Calu3 (cell line): ENCODE results near the gene WDR81. TPM values are rescaled to one million over a fixed set of nuclear protein-coding genes. Genes with fewer than 3 reads are reported as not detected.
A peak's percentile ranks its signal among the peaks of the same experiment; 100 is the strongest.
"Not testable (repeated sequence)": the region's sequence is repeated elsewhere in the genome, so short reads cannot be mapped to it uniquely, and the experiment has no call there.

ENCODE experiments used
- BruUV-seq: library from RNA; stranded (reverse); fragments of 400-500 nt; replicated peaks from 2 replicates; lab custom pipeline; 2021; lab: Mats Ljungman, UMichigan
- CTCF ChIA-PET: fragments of 300-600 bp; sonication (Branson Sonifier 250); formaldehyde crosslinking; loops from one replicate; lab custom pipeline; 2022; ENCODE audit warnings: antibody characterized with exemption; lab: Charles Lee
- DNase-seq: peaks from one replicate; pipeline ENCODE4 v3.0.0; 2022
- H3K27ac Mint-ChIP-seq: one replicate; pipeline ENCODE4 v1.8.0; 2022; ENCODE audit warnings: mixed read lengths; ENCODE audit not compliant: unreplicated experiment
- H3K27me3 Mint-ChIP-seq: one replicate; pipeline ENCODE4 v1.8.0; 2022; ENCODE audit warnings: mixed read lengths; ENCODE audit not compliant: unreplicated experiment
- H3K36me3 Mint-ChIP-seq: one replicate; pipeline ENCODE4 v1.8.0; 2022; ENCODE audit warnings: mild to moderate bottlenecking, moderate library complexity, mixed read lengths; ENCODE audit not compliant: insufficient read depth, unreplicated experiment
- H3K4me1 Mint-ChIP-seq: one replicate; pipeline ENCODE4 v1.8.0; 2022; ENCODE audit warnings: mild to moderate bottlenecking, low read depth, mixed read lengths; ENCODE audit not compliant: unreplicated experiment
- H3K4me3 Mint-ChIP-seq: one replicate; pipeline ENCODE4 v1.8.0; 2022; ENCODE audit warnings: mild to moderate bottlenecking, low read depth, moderate library complexity, mixed read lengths; ENCODE audit not compliant: unreplicated experiment
- H3K9me3 Mint-ChIP-seq: one replicate; pipeline ENCODE4 v1.8.0; 2022; ENCODE audit warnings: low read depth, mixed read lengths; ENCODE audit not compliant: unreplicated experiment
- CTCF ChIP-seq: fragments of 200-600 bp; IDR thresholded peaks from one replicate; pipeline ENCODE4 v1.8.0; 2022; ENCODE audit warnings: antibody characterized with exemption; ENCODE audit not compliant: unreplicated experiment
- intact Hi-C: fragments of 100-400 bp; cut with micrococcal nuclease; formaldehyde crosslinking; loops from one replicate; pipeline ENCODE4 v1.10.0; 2022; ENCODE audit not compliant: unreplicated experiment
- total RNA-seq: library from RNA; stranded (reverse); gene quantifications from 2 replicates; pipeline ENCODE4 v1.2.3, GENCODE V29; 2022

WDR81 gene
- total RNA-seq, 1 experiment from 2014 or later = 11.2 TPM

- DNase-seq = peak; percentile 18
- peaks cover 19% of the 10 kb centered on the region for H3K4me1 Mint-ChIP-seq
- H3K4me3 Mint-ChIP-seq = no peak overlapping the region
- no peaks in the 10 kb centered on the region for H3K27me3 Mint-ChIP-seq
- CTCF ChIA-PET = no interaction called here
- H3K27ac Mint-ChIP-seq = no peak overlapping the region
- intact Hi-C loops = no loop called here
- no TSS peak for BruUV-seq
- no peak for TF ChIP-seq CTCF
- peaks cover 19% of the 10 kb centered on the region for H3K36me3 Mint-ChIP-seq
- H3K9me3 Mint-ChIP-seq = no peaks in the 10 kb centered on the region
These were observed 38.4 kb upstream of the WDR81 start for GRCh38 chr17:1686086-1686485.

GRCh38 chr17:1688405-1688804, 36.1 kb upstream of the WDR81 start:
- H3K9me3 Mint-ChIP-seq, DNase-seq, H3K27me3 Mint-ChIP-seq, H3K27ac Mint-ChIP-seq, BruUV-seq, intact Hi-C loops, H3K4me3 Mint-ChIP-seq: not testable (repeated sequence)
- peaks cover 19% of the 10 kb centered on the region for H3K36me3 Mint-ChIP-seq
- CTCF ChIA-PET = interaction anchor here (0.7 kb wide), 1 partner anchor 664 kb away, joined by 5 read pairs; no protein-coding TSS in a partner anchor
- peaks cover 14% of the 10 kb centered on the region for H3K4me1 Mint-ChIP-seq

- no peaks in the 10 kb centered on the region for H3K27me3 Mint-ChIP-seq
- BruUV-seq = no TSS peak
- H3K27ac Mint-ChIP-seq = no peak overlapping the region
- no peak overlapping the region for H3K4me3 Mint-ChIP-seq
- H3K4me1 Mint-ChIP-seq = no peaks in the 10 kb centered on the region
- intact Hi-C loops = no loop called here
- no peak for TF ChIP-seq CTCF
- no peak for DNase-seq
- no peaks in the 10 kb centered on the region for H3K9me3 Mint-ChIP-seq
- CTCF ChIA-PET = no interaction called here
- H3K36me3 Mint-ChIP-seq = no peaks in the 10 kb centered on the region
These were observed 33.8 kb upstream of the WDR81 start for GRCh38 chr17:1690544-1691221.

- H3K27me3 Mint-ChIP-seq = no peaks in the 10 kb centered on the region
- intact Hi-C loops = no loop called here
- no peak for TF ChIP-seq CTCF
- no TSS peak for BruUV-seq
- H3K36me3 Mint-ChIP-seq = no peaks in the 10 kb centered on the region
- H3K4me3 Mint-ChIP-seq = no peak overlapping the region
- DNase-seq = no peak
- no peaks in the 10 kb centered on the region for H3K4me1 Mint-ChIP-seq
- H3K9me3 Mint-ChIP-seq = no peaks in the 10 kb centered on the region
- CTCF ChIA-PET = interaction anchor here (0.7 kb wide), 1 partner anchor 35 kb away, joined by 3 read pairs; no protein-coding TSS in a partner anchor
- peak overlapping the region; percentile 12 for H3K27ac Mint-ChIP-seq
These were observed 31.2 kb upstream of the WDR81 start for GRCh38 chr17:1693339-1693738.

- no peak overlapping the region for H3K27ac Mint-ChIP-seq
- no peak for DNase-seq
- H3K4me3 Mint-ChIP-seq = no peak overlapping the region
- TF ChIP-seq CTCF = no peak
- no peaks in the 10 kb centered on the region for H3K9me3 Mint-ChIP-seq
- H3K27me3 Mint-ChIP-seq = no peaks in the 10 kb centered on the region
- no peaks in the 10 kb centered on the region for H3K4me1 Mint-ChIP-seq
- intact Hi-C loops = no loop called here
- no peaks in the 10 kb centered on the region for H3K36me3 Mint-ChIP-seq
- CTCF ChIA-PET = interaction anchor here (0.7 kb wide), 1 partner anchor 9 kb away, joined by 3 read pairs; no protein-coding TSS in a partner anchor
- BruUV-seq = no TSS peak
These were observed 29.1 kb upstream of the WDR81 start for GRCh38 chr17:1695365-1695764.
